OCI-LY1 (cell line): ENCODE data around the gene NTNG1.
A peak's percentile ranks its signal among the peaks of the same experiment; 100 is the strongest.

ENCODE experiments used
- CTCF ChIP-seq: fragments of 200-600 bp; sonication (generic), shearing (Covaris generic); IDR thresholded peaks from 2 replicates; pipeline ENCODE4 v1.5.1; 2017; ENCODE audit warnings: mild to moderate bottlenecking, antibody characterized with exemption, low read length, moderate library complexity, mixed read lengths
- EZH2 ChIP-seq: fragments of 200-600 bp; sonication (generic), shearing (Covaris generic); IDR thresholded peaks from 2 replicates; pipeline ENCODE4 v1.8.0; 2017; ENCODE audit warnings: borderline replicate concordance, mixed run types, mild to moderate bottlenecking, antibody characterized with exemption, low read length, moderate library complexity, mixed read lengths

- peak; percentile 61; the same call in 1 of the 2 replicates for TF ChIP-seq CTCF
- TF ChIP-seq EZH2 = no peak
Measured at GRCh38 chr1:107277022-107277421, 136.2 kb downstream of the NTNG1 start.
